HG03432 (cell line): ENCODE results near the gene SETD6.

Experiments
- ATAC-seq: cut with Tn5 transposase; IDR thresholded peaks from one replicate; pipeline ENCODE4 v1.9.1; 2021; ENCODE audit warnings: mild to moderate bottlenecking, moderate library complexity; ENCODE audit not compliant: unreplicated experiment

SETD6 gene

DNA sequence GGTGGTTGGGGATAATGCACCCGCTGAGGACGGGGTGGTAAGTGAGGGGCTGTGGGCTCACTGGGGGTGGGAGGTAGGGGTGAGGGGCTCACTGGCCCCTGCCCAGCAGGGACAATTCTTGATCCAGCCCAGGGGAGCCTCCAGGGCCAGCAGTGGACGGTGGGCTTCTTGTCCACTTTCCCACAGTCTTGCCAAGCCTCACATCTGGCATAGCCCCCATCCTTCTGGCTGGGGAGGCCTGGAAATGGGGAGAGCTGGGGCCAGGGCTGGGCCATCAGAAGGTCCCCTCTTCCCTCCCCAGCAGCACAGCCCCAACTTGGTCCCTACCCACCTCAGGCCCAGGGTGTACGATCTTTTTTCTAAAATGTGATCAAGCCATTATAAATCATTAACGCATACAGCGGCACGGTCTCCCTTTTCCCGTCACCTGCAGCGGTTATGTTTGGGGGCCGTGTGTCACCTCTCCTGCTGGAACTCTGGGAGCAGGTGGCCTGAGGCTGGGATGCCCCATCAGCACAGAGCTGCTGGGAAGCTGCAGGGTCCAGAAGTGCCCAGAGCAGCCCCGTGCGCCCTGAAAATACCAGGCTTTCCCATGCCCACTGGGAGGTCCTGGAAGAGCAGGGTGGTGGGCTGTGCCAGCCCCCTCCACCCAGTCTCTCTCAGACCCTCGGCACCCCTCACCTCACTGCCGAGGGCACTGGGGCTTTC is 7.2 kb upstream of the SETD6 start:
- no peak for ATAC-seq

GRCh38 chr16:58508671-58509251 is 6.6 kb upstream of the SETD6 start:
- no peak for ATAC-seq

GRCh38 chr16:58509256-58510096 is 5.8 kb upstream of the SETD6 start:
- ATAC-seq: no peak

- no peak for ATAC-seq
These were observed 5.1 kb upstream of the SETD6 start for GRCh38 chr16:58510097-58510775.

- no peak for ATAC-seq
These were observed 4.3 kb upstream of the SETD6 start for GRCh38 chr16:58510776-58511628.

- peak; percentile 38 for ATAC-seq
These were observed 3.1 kb upstream of the SETD6 start for GRCh38 chr16:58511933-58512815.

DNA sequence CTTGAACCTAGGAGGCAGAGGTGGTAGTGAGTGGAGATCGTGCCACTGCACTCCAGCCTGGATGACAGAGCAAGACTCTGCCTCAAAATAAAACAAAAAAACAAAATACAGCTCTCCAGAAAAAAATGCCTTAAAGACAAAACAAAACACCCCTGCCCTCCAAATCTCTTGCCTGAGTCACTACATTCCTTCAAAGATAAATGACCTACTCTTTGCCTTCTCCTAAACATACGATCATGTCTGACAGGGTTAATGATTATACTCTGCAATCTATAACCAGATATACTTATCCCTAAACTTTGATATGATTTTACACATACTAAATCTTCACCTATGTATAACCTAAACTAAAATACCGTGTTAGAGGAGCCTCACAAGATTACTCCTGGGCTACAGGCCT is 1.4 kb upstream of the SETD6 start:
- ATAC-seq: no peak

- peak; percentile 43 for ATAC-seq
These were observed 802 bp downstream of the SETD6 start for GRCh38 chr16:58515871-58516767.

DNA sequence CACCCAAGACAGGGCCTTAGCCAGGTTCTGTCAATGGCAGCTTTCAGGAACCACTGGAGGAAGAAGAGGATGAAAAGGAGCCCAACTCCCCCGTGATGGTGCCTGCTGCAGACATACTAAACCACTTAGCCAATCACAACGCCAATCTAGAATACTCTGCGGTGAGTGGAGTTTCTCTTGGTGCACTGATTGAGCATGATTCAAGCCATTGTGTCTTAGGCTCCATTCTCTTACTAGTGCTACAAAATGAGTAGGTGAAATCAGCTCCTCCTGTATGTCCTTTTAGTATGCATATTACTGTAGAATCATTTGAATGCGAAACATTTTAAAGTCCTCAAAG is 1.4 kb downstream of the SETD6 start:
- no peak for ATAC-seq

GRCh38 chr16:58518083-58518979 is 3.0 kb downstream of the SETD6 start:
- ATAC-seq: peak; percentile 54

DNA sequence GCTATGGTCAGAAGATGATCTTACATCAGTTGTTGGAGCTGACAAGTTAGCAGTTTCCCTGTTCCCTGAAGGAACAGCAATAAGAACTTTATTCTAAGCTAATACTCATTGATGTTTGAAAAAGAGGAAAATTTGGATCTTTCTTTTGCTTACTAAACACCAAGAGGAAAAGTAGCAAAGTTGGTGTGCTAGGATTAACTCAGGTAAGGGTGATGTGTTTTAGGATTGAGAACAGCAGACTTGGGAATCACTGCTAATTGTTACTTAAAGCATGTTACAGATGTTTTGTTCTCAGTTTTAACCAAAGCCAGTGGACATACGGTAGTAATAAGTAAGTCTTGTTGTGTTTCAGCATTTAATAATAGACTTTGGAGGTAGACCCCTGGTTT is 3.7 kb downstream of the SETD6 start:
- no peak for ATAC-seq

DNA sequence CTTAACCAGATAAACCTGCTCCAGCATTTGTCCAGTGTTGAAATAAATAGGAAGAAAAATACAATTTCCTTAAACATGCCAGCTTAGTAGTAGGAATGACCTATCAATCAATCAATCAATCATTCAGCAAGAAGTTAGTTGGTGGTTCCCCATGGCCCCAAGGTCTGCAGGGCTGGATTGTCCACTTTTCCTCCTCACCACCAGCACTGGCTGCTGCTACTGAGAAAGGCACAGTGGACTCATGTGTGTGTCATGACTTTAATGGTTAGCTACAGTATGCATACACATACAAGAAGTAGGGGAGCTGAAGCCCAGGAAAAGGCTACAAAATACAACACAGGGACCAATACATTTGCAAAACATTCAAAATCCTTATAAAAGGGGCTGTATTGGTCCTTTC is 4.4 kb downstream of the SETD6 start:
- no peak for ATAC-seq

- no peak for ATAC-seq
These were observed 14.9 kb downstream of the SETD6 start for GRCh38 chr16:58530179-58530578.

DNA sequence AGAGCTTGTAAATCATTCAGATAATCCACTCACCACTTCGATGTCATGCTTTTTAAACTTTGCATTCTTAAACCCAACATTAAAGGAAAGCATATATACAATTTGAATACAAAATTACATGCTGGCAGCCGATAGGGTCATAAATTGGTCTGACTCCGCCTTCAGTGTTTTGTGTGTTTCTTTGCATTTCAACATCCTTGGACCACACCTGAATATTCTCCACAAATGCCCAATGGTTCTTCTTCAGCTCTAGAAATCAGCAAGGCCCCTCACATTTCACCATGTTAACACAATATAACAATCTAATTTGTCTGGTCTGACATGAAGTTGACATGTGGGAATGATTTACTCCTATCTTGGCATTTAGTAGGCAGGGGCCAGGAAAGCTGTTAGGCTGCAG is 17.1 kb downstream of the SETD6 start:
- ATAC-seq: no peak

DNA sequence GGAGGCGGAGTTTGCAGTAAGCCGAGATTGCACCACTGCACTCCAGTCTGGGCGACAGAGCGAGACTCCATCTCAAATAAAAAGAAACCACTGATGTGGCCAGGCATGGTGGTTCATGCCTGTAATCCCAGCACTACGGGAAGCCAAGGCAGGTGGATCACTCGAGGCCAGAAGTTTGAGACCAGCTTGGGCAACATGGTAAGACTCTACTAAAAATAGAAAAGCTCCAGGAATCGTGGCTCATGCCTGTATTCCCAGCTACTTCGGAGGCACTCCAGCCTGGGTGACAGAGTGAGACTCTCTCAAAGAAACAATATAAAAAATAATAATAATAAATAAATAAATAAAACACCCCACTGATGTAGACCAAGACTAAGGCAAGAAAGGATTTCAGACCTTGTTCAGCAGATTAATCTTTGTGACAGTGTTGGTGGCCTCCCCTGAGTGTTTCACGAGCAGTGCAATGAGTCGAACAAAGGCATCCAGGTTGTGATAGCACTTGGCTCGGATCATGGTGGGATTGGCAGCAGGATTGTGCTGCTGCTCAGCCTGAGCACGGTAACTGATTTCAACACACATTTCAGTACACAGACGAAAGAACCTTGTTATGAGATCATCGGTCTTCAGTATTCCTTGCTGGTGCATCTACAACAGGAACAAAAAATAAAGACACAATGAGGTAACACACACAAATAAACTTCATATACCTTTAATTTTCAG is 18.6 kb downstream of the SETD6 start:
- ATAC-seq: no peak

DNA sequence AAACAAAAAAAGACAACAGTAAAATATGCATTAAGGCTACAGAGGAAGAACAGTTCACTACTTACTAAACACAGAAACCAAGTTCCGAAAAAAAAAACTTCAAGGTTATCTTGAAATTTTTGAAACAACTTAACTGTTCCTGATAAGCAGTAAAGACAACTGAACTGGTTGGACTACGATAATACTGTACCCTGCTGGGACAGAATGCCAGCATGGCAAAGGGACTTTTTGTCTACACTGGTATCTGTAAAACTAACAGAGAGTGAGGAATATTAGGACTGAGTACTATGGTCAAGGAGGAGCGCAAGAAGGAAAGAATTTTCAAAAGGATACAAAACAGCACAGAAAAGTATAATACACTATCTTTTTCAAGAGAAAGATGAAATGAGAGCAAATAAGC is 19.8 kb downstream of the SETD6 start:
- ATAC-seq: no peak

GRCh38 chr16:58536278-58536677 is 21.0 kb downstream of the SETD6 start:
- ATAC-seq: no peak
